ENCODE results near the gene ANTXRL. TPM values are rescaled to one million over a fixed set of nuclear protein-coding genes. Genes with fewer than 3 reads are reported as not detected.

Gene ANTXRL
- total RNA-seq, 1 experiment from 2014 or later, result not detected

- ChIA-PET CTCF (no interaction called here), POLR2A (ENCODE audit: unreplicated experiment) (no interaction called here)
- Histone ChIP-seq H3K27ac (ENCODE audit: low read length) (no peak overlapping the region), H3K9me2 (replicated peaks; ENCODE audit: low read length) (no peaks in the 10 kb centered on the region), H3F3A (ENCODE audit: low read length, unreplicated experiment) (no peaks in the 10 kb centered on the region), H4K20me1 (ENCODE audit: low read length) (no peaks in the 10 kb centered on the region), H3K79me2 (ENCODE audit: low read length) (no peaks in the 10 kb centered on the region), H3K9ac (ENCODE audit: low read length) (no peak overlapping the region), H2AFZ (ENCODE audit: low read length) (no peak overlapping the region), H3K4me1 (ENCODE audit: insufficient read depth, low read length) (no peaks in the 10 kb centered on the region), H3K4me3 (ENCODE audit: low read length) (no peak overlapping the region), H3K36me3 (ENCODE audit: low read depth, low read length) (no peaks in the 10 kb centered on the region), H3K9me3 (ENCODE audit: low read length) (no peaks in the 10 kb centered on the region), H3K27me3 (ENCODE audit: low read length) (no peaks in the 10 kb centered on the region), H3K4me2 (ENCODE audit: low read length) (no peak overlapping the region)
- no peak for ATAC-seq
- TF ChIP-seq EZH2phosphoT487 (IDR thresholded peaks at IDR 0.05; ENCODE audit: borderline replicate concordance, low read length), result no peak
- no peak for TF ChIP-seq CTCF (conservative IDR thresholded peaks at IDR 0.05; ENCODE audit: low read depth, low read length)
- TF ChIP-seq EZH2 (IDR thresholded peaks at IDR 0.05; ENCODE audit: low read length, unreplicated experiment), result no peak
- intact Hi-C loops (cut with micrococcal nuclease), result no loop called here
- DNase-seq, result no peak
- no TSS peak for BruUV-seq (replicated peaks)
These were observed 31.1 kb downstream of the ANTXRL start for GRCh38 chr10:46317889-46318288.

- Histone ChIP-seq H3K4me1 (ENCODE audit: insufficient read depth, low read length) (no peaks in the 10 kb centered on the region), H3F3A (ENCODE audit: low read length, unreplicated experiment) (no peaks in the 10 kb centered on the region), H3K36me3 (ENCODE audit: low read depth, low read length) (no peaks in the 10 kb centered on the region), H3K9me2 (replicated peaks; ENCODE audit: low read length) (no peaks in the 10 kb centered on the region), H3K9me3 (ENCODE audit: low read length) (no peaks in the 10 kb centered on the region), H3K27me3 (ENCODE audit: low read length) (no peaks in the 10 kb centered on the region), H3K79me2 (ENCODE audit: low read length) (no peaks in the 10 kb centered on the region), H3K4me3 (ENCODE audit: low read length) (no peak overlapping the region), H4K20me1 (ENCODE audit: low read length) (no peaks in the 10 kb centered on the region), H2AFZ (ENCODE audit: low read length) (no peak overlapping the region), H3K27ac (ENCODE audit: low read length) (no peak overlapping the region), H3K9ac (ENCODE audit: low read length) (no peak overlapping the region), H3K4me2 (ENCODE audit: low read length) (no peak overlapping the region)
- no peak for ATAC-seq
- no peak for DNase-seq
- no peak for TF ChIP-seq EZH2 (IDR thresholded peaks at IDR 0.05; ENCODE audit: low read length, unreplicated experiment)
- intact Hi-C loops (cut with micrococcal nuclease), result no loop called here
- POLR2A ChIA-PET (ENCODE audit: unreplicated experiment), result no interaction called here
- CTCF ChIA-PET, result no interaction called here
- no TSS peak for BruUV-seq (replicated peaks)
These were observed 32.0 kb downstream of the ANTXRL start for GRCh38 chr10:46318799-46319198.

GRCh38 chr10:46319389-46319788, 32.6 kb downstream of the ANTXRL start:
- H4K20me1 ChIP-seq (ENCODE audit: low read length), result no peaks in the 10 kb centered on the region
- ATAC-seq (no peak), DNase-seq (no peak)
- no peaks in the 10 kb centered on the region for H3K79me2 ChIP-seq (ENCODE audit: low read length)
- no peaks in the 10 kb centered on the region for H3K36me3 ChIP-seq (ENCODE audit: low read depth, low read length)
- POLR2A ChIA-PET (ENCODE audit: unreplicated experiment), result no interaction called here
- no peaks in the 10 kb centered on the region for H3K4me1 ChIP-seq (ENCODE audit: insufficient read depth, low read length)
- no peak overlapping the region for H3K27ac ChIP-seq (ENCODE audit: low read length)
- TF ChIP-seq CTCF (conservative IDR thresholded peaks at IDR 0.05; ENCODE audit: low read depth, low read length) (no peak), EZH2phosphoT487 (IDR thresholded peaks at IDR 0.05; ENCODE audit: borderline replicate concordance, low read length) (no peak), EZH2 (IDR thresholded peaks at IDR 0.05; ENCODE audit: low read length, unreplicated experiment) (no peak)
- CTCF ChIA-PET, result no interaction called here
- H3K9me3 ChIP-seq (ENCODE audit: low read length), result no peaks in the 10 kb centered on the region
- no peak overlapping the region for H3K4me3 ChIP-seq (ENCODE audit: low read length)
- H2AFZ ChIP-seq (ENCODE audit: low read length), result no peak overlapping the region
- BruUV-seq (replicated peaks), result no TSS peak
- H3K9ac ChIP-seq (ENCODE audit: low read length), result no peak overlapping the region
- H3K27me3 ChIP-seq (ENCODE audit: low read length), result no peaks in the 10 kb centered on the region
- no peak overlapping the region for H3K4me2 ChIP-seq (ENCODE audit: low read length)
- intact Hi-C loops (cut with micrococcal nuclease), result no loop called here
- no peaks in the 10 kb centered on the region for H3F3A ChIP-seq (ENCODE audit: low read length, unreplicated experiment)
- H3K9me2 ChIP-seq (replicated peaks; ENCODE audit: low read length), result no peaks in the 10 kb centered on the region

All from PC-3 (cell line).